Gastrocnemius medialis (tissue), 4 donors: Measurements from ENCODE around the gene SRP9. TPM values are rescaled to one million over a fixed set of nuclear protein-coding genes. Genes with fewer than 3 reads are reported as not detected.

Experiments used
- ATAC-seq, 2 donors: fragments of 150-250 bp; one replicate each; pipeline ENCODE4 v1.9.1; 2016
- DNase-seq, 2 donors: peaks; one replicate each; pipeline ENCODE4 v3.0.0-alpha.2; 2019
- H3K27ac ChIP-seq, 4 donors: fragments of 200-600 bp; sonication (generic); 1 replicate in 1 of 4; 2 replicates in 3 of 4; pipeline ENCODE4 v1.5.1; 2016 to 2018; ENCODE audit warnings: mild to moderate bottlenecking in 2 of 4, moderate library complexity in 1 of 4
- H3K27me3 ChIP-seq, 3 donors: fragments of 200-600 bp; sonication (generic) in 2 of 3; 1 replicate in 1 of 3; 2 replicates in 2 of 3; pipeline versions ENCODE4 v1.5.1 to v1.6.0; 2016 to 2019; ENCODE audit warnings: mild to moderate bottlenecking in 1 of 3, moderate library complexity in 1 of 3
- H3K36me3 ChIP-seq, 2 donors: fragments of 200-600 bp; sonication (generic) in 1 of 2; one replicate each; pipeline ENCODE4 v1.5.1; 2017 to 2018
- H3K4me1 ChIP-seq, 2 donors: fragments of 200-600 bp; sonication (generic) in 1 of 2; one replicate each; pipeline ENCODE4 v1.5.1; 2016 to 2017; ENCODE audit warnings: mild to moderate bottlenecking in 2 of 2
- H3K4me3 ChIP-seq, 4 donors: fragments of 200-600 bp; sonication (generic) in 3 of 4; 1 replicate in 1 of 4; 2 replicates in 3 of 4; pipeline ENCODE4 v1.5.1; 2016 to 2019; ENCODE audit warnings: mild to moderate bottlenecking in 2 of 4
- H3K9me3 ChIP-seq, 3 donors: fragments of 200-600 bp; sonication (generic) in 2 of 3; 1 replicate in 1 of 3; 2 replicates in 2 of 3; pipeline ENCODE4 v1.5.1; 2016 to 2019
- CTCF ChIP-seq, 5 experiments: fragments of 450-650 bp in 3 of 5; fragments of 200-600 bp in 2 of 5; sonication (generic) in 2 of 5; IDR thresholded peaks in 4 of 5; conservative IDR thresholded peaks in 1 of 5; 1 replicate in 4 of 5; 2 replicates in 1 of 5; pipeline ENCODE4 v1.5.1; 2016 to 2019; ENCODE audit warnings: antibody characterized with exemption in 5 of 5, mild to moderate bottlenecking in 3 of 5, moderate library complexity in 3 of 5
- POLR2A ChIP-seq, 2 donors: fragments of 450-650 bp; IDR thresholded peaks; one replicate each; pipeline ENCODE4 v1.6.1; 2017; ENCODE audit warnings: antibody characterized with exemption in 2 of 2, mild to moderate bottlenecking in 2 of 2, moderate library complexity in 2 of 2
- in situ Hi-C, 4 donors: fragments of 200-750 bp; cut with MboI; loops; one replicate each; pipeline versions ENCODE4 v1.15.0 to v1.8.0; 2017; ENCODE audit warnings: low sequenced_read_pairs in 4 of 4
- intact Hi-C: fragments of 100-400 bp; cut with DNase I; formaldehyde crosslinking; loops from one replicate; pipeline ENCODE4 v1.15.1; 2023; ENCODE audit warnings: low total_unique reads
- total RNA-seq, 4 donors: library from RNA; depleted of rRNA; stranded (reverse); fragments of >200 nt; gene quantifications; one replicate each; pipeline versions ENCODE4 v1.1.0 to v1.2.3, GENCODE V29; 2016

The SRP9 gene, protein sequence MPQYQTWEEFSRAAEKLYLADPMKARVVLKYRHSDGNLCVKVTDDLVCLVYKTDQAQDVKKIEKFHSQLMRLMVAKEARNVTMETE
- 100 to 1,000 TPM; 182 to 207 (median 198) TPM for total RNA-seq

GRCh38 chr1:225777583-225778336 lies at the start of gene SRP9:
TSS of gene SRP9 (plus strand) at chr1:225777826. CDS start at chr1:225777941, 115 bp downstream.
- intact Hi-C loops (loop anchor here (1.0 kb wide), 4 partner anchors 32 to 134 kb away; partner anchors contain the start of gene TMEM63A), in situ Hi-C loops (loop anchor here in 3 of 4 donors (5.0 to 10.0 kb wide), 7 partner anchors 57 to 295 kb away; no protein-coding TSS in a partner anchor)
- TF ChIP-seq POLR2A (IDR thresholded peaks at IDR 0.05) (peak; percentile 73 to 85), CTCF (IDR thresholded peaks at IDR 0.05 in 4 of 5, conservative IDR thresholded peaks at IDR 0.05 in 1 of 5) (peak; percentile 85 to 95 (median 89))
- no peaks in the 10 kb centered on the region for H3K27me3 ChIP-seq
- H3K4me3 ChIP-seq = peak within 1 kb of the TSS; percentile 78 to 98 (median 86)
- H3K27ac ChIP-seq = peak within 1 kb of the TSS; percentile 94 to 96 (median 95)
- DNase-seq (peak; percentile 98 to 99), ATAC-seq (peak; percentile 97 to 98)
- no peaks in the 10 kb centered on the region for H3K9me3 ChIP-seq
- H3K4me1 ChIP-seq = peaks cover 50% of the 10 kb centered on the region in 2 donors
- no peaks in the 10 kb centered on the region for H3K36me3 ChIP-seq

DNA sequence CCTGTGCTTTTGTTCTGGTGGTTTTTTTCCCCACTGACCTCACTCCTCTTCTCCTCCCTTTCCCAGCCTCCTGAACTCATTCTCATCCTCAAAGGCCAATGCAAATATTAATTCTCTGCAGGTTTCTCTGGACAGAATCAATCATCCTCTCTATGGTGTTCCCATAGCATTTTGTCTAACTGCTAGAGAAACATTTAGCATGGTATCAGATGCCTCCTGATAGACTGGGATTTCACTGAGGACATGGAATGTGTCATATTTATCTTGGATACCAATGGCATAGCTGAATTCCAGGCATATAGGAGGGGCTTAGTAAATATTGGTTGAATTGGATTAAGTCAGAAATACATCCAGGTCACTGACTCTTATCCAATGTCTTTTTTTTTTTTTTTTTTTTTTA lies 46.1 kb upstream of the SRP9 start:
- intact Hi-C loops = no loop called here
- DNase-seq (no peak), ATAC-seq (no peak)
- no peaks in the 10 kb centered on the region for H3K9me3 ChIP-seq
- in situ Hi-C loops = no loop called here
- H3K4me3 ChIP-seq = no peak overlapping the region
- H3K36me3 ChIP-seq = no peaks in the 10 kb centered on the region
- TF ChIP-seq POLR2A (IDR thresholded peaks at IDR 0.05) (no peak), CTCF (IDR thresholded peaks at IDR 0.05 in 4 of 5, conservative IDR thresholded peaks at IDR 0.05 in 1 of 5) (no peak)
- peaks cover 12% of the 10 kb centered on the region in 2 donors for H3K4me1 ChIP-seq
- H3K27me3 ChIP-seq = no peaks in the 10 kb centered on the region
- no peak overlapping the region for H3K27ac ChIP-seq

GRCh38 chr1:225733254-225733653 lies 44.4 kb upstream of the SRP9 start:
- DNase-seq = no peak
- Histone ChIP-seq H3K4me3 (no peak overlapping the region), H3K27me3 (no peaks in the 10 kb centered on the region), H3K4me1 (peaks cover 14 to 21% of the 10 kb centered on the region in 2 donors), H3K9me3 (no peaks in the 10 kb centered on the region), H3K36me3 (no peaks in the 10 kb centered on the region), H3K27ac (no peak overlapping the region)
- in situ Hi-C loops = no loop called here
- no peak for ATAC-seq
- TF ChIP-seq CTCF (IDR thresholded peaks at IDR 0.05 in 4 of 5, conservative IDR thresholded peaks at IDR 0.05 in 1 of 5) (no peak), POLR2A (IDR thresholded peaks at IDR 0.05) (no peak)
- intact Hi-C loops = no loop called here

DNA sequence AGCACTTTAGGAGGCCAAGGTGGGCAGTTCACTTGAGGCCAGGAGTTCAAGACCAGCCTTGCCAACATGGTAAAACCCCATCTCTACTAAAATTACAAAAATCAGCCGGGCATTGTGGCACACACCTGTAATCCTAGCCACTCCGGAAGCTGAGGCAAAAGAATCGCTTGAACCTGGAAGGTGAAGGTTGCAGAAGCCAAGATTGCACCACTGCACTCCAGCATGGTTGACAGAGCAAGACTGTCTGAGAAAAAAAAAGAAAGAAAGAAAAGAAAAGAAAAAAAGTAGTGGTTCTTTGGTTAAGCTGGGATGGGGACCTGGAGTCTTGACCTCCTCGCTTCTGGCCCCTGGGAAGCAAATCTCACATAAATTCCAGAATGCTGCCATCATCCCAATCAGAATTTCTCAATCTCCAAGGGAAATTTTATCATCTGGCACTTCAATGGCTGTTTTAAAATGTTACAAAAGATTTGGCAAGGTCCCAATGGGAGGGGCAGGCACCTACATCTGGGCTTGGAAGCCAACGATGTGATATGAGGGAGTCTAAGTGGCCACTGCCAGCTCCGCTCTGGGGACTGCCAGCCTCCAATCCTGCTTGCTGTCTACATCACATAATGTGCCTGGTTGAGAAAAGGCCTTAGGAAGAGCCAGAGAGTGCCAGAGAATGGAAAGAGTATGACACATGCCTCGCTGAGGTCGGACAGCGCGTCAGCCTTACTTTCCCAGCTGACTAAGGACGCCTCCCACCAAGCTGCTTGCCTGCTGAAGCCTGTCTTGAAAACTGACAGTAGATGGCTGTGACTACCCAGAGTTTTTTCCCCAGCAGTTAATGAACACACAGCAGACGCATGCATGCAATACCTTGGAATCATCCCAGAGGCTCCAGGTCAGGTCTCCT lies 42.1 kb upstream of the SRP9 start:
- Histone ChIP-seq H3K27ac (peak overlapping the region; percentile 57 to 84 (median 74)), H3K27me3 (no peaks in the 10 kb centered on the region), H3K9me3 (no peaks in the 10 kb centered on the region), H3K4me3 (peak overlapping the region in 1 of 4 donors; percentile 5), H3K4me1 (peaks cover 14 to 21% of the 10 kb centered on the region in 2 donors), H3K36me3 (no peaks in the 10 kb centered on the region)
- TF ChIP-seq POLR2A (IDR thresholded peaks at IDR 0.05) (no peak), CTCF (IDR thresholded peaks at IDR 0.05 in 4 of 5, conservative IDR thresholded peaks at IDR 0.05 in 1 of 5) (no peak)
- DNase-seq (peak; percentile 76 to 88), ATAC-seq (peak; percentile 94 to 96)
- intact Hi-C loops = loop anchor here (2.0 kb wide), 1 partner anchor 37 kb away; no protein-coding TSS in a partner anchor
- in situ Hi-C loops = no loop called here
